SW480 (cell line): ENCODE measurements around the gene PLD6.

ENCODE experiments used
- DNase-seq: peaks from one replicate; pipeline ENCODE4 v3.0.0-alpha.2; 2016; ENCODE audit warnings: low spot score

The PLD6 gene

DNA sequence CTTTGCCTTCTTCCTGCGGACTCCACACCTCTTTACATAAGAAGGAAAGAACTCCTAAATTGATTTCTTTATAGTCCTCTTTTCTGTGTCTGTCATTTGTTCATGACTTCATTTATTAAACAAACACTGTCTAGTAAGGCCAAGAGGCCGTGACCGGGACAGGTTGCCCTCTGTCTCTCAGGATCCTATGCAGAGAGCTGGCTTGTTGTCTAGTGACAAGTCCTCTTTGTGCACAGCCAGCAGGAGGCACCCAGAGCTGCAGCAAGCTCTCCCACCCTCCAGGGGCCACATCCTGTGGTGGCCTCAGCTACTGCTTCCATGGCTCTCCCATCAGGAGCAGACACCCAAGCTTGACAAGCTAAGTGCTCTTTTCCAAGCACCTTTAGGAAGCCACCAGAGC is 50.6 kb downstream of the PLD6 start:
- no peak for DNase-seq

DNA sequence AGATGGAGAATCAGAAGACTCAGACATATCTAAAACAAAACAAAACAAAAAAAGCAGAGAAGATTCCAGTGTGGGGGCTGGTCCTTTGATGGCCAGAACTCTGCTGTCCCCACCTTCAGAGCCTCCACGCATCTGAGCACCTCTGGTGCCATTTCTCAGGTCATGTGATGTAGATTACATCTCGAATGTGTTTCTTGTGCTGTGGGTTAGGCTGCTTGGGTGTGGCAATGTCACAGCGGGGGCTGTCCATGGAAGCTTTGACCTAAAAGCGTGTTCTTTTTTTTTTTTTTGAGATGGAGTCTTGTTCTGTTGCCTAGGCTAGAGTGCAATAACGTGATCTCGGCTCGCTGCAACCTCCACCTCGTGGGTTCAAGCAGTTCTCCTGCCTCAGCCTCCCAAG is 51.2 kb downstream of the PLD6 start:
- DNase-seq: no peak

DNA sequence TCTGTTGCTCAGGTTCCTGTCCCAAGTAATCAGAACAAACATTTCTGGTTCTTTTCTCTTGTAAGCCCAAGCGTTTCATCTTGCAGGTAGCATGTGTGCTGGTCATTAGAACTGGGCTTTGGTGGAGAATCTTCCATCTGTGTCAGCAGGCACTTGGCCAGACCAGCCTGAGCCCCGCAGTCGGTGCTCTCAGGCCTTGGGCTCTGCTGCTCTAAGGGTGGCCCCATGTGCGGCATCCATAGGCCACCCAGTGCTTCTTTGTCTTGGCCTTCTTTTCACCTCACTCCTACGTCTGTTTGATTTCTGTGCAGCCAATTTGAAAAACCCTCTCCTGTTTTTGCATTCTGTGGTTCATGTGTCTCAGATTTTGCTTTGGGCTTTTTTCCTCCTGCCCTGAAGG is 51.6 kb downstream of the PLD6 start:
- no peak for DNase-seq

DNA sequence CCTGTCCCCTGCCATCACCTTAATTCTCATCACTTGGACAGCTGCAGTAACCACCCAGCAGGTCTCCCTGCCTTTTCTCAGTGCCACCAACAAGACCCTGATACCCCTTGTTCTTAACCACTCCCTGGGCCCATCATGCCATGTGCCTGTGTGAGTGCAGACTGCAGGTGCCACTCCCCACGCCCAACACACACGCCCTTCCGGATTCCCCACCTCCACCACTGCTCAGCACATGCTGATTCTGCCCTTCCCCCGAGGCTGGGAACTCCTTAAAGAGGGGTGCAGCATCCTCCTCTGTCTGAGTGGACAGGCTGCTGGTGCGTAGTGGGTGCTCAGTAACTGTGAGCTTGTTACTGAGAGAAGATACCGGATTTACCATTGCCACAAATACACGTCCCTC is 52.4 kb downstream of the PLD6 start:
- DNase-seq: peak; percentile 28

DNA sequence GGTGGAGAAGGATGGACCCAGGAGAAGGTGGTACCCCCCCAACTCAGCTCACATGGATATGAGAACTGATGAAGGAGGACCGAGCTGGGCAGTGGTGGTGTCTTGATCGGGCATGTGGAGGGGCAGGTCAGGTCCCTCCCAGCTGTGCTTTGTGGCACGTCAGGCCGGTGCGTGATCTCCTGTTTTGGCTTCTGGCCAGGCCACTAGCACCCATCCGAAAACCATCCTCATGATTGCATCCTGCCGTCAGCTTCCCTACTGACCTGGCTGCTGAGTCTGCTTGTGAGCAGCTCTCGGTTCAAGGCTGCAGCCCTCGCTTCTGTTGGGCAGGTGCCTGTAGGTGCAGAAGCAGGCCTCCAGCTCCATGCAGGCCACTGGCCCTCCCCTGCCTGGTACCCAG is 53.1 kb downstream of the PLD6 start:
- no peak for DNase-seq

DNA sequence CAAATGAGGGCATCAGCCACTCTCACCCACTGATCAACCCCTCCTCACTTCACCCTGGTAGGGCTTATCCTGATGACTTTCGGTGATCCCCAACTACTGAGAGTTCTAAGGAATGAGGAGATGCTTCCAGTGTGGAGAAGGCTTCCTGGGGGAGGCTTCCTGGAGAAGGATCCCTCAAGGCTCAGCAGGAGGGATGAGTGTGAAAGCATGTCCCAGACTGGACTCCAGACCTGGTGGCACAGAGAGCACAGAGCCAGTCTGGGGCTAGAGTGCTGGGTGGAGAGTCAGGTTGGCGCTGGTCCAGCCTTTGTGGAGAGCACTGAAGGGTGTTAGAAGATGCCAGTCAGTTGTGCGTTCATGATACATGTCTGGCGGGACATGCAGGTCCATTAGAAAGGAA is 53.7 kb downstream of the PLD6 start:
- no peak for DNase-seq

DNA sequence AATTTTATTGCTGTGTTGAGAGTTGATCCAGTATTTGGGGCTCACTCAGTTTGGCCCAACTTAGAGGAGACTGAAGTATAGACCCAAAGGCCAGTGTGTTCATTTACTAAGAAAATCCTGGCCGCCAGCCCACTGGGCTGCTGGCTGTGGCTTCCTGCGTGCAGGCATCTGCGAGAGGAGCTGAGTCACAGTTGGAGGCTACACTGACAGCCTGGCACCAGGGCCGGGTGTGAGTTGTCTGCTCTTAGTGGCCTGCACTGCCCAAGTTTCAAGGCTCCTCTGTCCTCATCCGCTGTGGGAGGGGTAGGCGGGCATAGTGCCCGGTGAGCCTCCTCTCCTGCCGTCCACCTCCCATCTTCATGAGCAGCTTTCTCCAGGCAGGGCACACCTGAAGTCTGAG is 54.2 kb downstream of the PLD6 start:
- DNase-seq: no peak

DNA sequence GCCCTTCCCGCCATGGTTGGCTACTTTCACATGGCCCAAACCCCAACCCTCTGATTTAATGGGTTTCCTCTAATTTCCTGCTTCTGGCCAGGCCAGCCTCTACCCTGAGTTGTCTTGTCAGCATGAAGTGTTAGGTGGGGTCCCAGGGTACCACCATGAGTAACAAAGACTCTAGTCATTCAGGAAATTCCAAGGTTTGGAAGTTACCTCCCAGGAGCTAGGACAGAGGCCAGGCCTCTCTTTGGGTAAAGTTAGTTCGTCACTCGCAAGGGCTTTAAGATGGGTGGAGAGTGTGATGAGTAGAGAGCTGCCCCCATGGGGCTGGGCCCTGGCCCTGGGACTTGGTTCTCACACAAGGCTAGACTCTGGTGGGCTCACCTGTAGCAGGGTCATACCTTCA is 54.6 kb downstream of the PLD6 start:
- no peak for DNase-seq

DNA sequence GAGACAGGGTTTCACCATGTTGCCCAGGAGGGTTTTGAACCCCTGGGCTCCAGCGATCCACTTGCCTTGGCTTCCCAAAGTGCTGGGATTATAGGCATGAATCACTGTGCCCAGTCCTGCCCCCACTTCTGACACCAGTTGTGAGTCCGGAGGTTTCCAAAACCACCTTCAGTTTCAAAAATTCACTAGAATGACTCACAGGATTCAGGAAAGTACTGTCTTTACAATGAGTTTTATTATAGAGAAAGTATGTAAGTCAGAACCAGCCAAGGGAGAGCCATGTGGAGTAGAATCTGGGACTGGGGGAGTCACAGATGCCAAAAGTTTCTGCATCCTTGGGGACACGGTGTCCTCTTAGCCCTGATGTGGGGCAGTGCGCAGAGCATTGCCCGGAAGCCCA is 55.1 kb downstream of the PLD6 start:
- no peak for DNase-seq
